CD4-positive, alpha-beta T cell treated with Interleukin-12 subunit alpha and Interleukin-12 subunit beta, for 1 hour (primary cell): ENCODE data around the gene LARP7.
"Not testable (repeated sequence)": the region's sequence is repeated elsewhere in the genome, so short reads cannot be mapped to it uniquely, and the experiment has no call there.

Source experiments
- DNase-seq: peaks from one replicate; pipeline ENCODE4 v3.0.0-alpha.2; 2020

Gene LARP7

DNA sequence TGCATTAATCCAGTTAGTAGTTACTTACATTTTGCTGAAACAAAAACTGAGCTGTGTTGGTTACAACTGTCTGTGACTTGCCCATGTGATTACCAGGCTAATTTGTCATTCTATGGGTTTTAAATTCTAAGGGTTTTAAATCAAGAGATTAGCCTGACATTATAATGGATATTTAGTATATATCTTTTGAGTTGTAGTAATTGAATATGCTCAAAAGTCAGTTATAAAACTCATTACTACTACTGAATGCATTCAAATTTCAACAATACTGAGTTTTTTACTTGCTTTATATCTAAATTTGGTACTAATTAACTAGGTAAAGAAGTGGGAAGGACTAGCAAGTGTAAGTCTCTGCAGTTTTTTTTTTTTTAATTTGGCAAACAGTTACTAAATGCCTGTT, 14.7 kb downstream of the LARP7 start:
- DNase-seq = no peak

DNA sequence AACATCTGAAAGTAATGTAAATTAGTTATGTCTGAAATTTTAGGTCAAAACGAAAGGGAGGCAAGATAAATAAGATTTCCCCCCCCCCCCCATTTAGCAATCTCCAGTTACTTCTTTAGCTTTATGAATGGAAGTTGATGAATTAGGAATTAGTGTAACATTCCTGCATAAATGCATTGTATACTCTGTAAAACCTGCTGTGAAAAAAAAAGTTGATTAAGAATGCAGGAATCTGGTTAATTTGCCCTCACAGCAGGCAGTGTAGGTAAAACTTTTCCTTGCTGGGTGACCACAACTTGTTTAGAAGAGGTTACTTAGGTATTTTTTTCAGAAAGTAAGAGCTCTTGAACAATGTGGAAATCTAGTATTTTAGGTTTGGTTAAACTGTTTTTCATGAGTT, 15.3 kb downstream of the LARP7 start:
- DNase-seq = no peak

DNA sequence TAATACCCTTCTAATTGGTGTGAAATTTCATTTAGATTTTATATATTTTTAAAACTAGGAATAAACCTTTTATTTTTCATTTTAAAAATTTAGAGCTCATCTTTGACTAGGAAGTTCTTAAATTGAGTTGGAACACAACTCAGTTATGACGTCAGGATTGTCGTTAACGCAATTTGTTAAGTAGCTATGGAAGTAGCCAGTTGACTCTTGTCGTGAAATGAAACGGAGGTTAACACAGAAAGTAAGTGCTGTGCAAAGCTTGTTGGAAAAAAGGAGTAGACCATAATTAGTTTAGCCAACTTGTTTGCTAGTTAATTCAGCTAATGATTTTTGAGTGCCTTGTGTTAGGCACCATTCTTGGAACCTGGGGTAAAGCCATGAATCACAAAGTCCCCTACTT, 18.3 kb downstream of the LARP7 start:
- DNase-seq = no peak

DNA sequence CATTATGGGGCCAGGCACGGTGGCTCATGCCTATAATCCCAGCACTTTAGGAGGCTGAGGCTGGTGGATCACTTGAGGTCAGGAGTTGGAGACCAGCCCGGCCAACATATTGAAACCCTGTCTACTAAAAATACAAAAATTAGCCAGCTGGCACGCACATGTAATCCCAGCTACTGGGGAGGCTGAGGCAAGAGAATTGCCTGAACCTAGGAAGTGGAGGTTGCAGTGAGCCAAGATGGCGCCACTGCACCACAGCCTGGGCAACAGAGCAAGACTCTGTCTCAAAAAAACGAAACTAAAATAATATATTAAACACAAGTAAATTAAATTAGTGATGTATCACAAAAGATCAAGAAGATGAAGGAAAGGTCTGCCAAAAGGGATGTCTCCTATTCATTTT, 19.2 kb downstream of the LARP7 start:
- not testable (repeated sequence) for DNase-seq

DNA sequence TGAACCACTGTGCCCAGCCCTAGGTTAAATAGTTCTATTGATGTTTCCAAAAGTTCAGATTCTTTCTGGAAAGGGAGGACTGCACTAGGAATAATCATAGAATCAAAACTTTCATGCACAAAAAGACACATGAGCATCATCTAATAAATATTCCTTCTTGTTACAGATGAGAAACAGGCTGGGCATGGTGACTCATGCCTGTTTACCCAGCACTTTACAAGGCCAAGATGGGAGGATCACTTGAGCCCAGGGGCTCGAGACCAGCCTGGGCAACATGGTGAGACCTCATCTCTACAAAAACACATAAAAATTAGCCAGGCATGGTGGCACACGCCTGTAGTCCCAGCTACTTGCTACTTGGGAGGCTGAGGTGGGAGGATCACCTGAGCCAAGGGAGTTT, 27.7 kb downstream of the LARP7 start:
- DNase-seq = no peak

DNA sequence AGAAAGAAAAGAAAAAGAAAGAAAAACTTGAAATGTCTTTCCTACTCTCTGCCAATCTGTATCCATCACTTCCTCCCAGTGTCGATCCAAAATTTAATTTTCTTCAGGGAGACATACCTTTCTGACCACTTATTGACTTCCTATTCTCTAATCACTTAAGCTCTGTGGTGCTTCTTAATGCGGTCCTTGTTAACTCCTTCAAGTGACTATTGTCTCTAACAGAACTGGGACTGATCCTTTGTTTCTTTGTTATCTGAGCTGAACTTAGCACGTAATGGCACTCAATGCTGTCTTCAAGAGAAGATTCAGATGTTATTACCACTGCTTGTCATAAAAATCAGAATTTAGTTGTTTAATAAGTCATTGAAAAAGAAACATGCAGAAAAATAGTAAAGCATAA, 31.2 kb downstream of the LARP7 start:
- DNase-seq = no peak

DNA sequence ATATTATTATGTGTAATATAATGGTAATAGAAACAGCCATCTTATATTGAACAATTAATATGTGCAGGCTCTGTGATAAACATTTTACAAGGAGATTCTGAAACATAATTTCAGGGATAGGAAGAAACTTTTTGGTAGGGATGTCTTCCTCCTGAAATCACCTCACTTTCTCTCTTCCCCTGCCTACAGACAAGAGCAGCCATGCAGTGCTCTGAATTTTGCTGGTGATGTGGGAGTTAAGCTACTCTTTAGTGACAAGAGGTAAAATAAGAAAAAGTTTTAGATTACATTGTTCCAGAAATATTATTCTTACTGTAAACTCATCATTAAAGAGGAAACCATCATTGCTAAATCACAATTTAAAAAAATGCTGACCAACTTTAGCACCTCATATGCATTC, 36.1 kb downstream of the LARP7 start:
- no peak for DNase-seq

DNA sequence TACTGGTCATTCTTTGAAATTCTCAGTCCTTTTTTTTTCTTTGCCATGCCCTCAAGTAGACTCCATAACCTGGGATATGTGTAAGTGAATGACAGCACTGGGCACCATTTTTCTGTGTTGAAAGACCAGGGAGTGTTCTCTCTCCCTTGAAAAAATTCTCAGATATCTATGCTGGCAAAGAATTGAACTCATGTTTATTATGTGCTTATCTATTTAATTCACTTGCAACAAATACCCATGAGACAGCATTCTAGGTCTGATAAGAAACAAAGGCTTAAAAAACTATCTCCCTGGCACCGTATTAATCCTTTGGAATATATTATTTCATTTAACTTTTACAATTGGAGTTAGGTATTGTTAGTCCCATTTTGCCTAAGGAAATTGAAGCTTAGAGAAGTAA, 36.7 kb downstream of the LARP7 start:
- DNase-seq = no peak

DNA sequence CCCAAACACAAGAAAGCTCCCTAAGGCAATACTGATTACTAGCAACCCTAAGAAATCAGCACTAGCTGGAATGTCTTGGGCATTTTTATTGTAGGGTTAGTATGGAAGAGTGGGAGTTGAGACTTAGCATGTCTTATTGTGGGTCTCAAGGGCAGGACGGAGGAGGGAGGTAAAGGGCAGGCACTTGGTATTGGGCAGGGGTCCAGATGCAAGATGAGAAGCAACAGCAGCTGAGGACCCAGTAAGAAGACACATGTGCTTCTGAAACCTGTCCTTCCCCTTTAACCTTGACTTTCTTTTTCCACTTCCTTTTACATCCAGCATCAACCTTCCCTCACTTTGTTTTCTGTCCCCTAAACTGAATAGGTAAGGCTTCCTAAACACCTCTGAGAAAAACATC, 37.4 kb downstream of the LARP7 start:
- DNase-seq = no peak

DNA sequence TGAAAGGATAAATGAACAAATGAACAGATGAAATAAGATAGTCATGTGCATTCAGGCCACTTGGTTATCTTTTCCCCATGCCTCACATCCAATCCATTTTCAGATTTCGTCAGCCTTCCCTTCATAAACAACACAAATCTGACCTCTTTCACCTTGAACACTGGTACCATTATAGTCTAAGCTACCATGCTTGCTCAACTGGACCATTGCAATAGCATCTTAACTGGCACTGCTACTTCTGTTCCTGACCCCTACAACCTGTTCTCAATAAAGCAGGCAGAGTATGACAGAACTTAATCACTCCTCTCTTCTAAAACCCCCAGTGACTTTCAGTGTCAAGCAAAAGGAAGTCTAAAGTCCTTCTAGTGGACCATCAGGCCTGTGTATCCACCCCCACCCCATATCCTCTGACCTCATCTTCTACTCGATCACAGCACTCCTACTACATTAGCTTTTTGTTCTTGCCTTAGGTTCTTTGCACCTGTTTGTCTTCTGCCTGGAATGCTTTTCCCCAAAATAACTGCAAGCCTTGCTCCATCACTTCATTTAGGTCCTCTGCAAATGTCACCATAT, 40.7 kb downstream of the LARP7 start:
- no peak for DNase-seq

DNA sequence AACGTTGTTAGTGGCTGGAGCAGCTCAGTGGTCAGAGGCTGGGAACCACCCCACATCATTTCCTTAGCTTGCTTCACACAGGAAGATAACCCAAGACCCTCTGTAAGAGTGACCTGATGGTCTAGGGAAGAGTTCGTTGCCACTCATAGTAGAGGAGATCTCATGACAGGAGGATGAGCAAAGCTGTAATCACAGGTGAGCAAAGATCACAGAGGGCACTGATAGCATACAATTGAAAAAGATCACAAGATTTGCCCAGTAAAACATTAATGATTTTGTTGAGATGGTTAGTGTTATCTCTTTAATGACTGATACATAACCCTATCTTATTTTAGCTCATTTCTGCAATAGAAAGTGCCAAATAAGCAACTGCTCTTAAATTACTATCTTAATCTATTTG, 44.1 kb downstream of the LARP7 start:
- no peak for DNase-seq

DNA sequence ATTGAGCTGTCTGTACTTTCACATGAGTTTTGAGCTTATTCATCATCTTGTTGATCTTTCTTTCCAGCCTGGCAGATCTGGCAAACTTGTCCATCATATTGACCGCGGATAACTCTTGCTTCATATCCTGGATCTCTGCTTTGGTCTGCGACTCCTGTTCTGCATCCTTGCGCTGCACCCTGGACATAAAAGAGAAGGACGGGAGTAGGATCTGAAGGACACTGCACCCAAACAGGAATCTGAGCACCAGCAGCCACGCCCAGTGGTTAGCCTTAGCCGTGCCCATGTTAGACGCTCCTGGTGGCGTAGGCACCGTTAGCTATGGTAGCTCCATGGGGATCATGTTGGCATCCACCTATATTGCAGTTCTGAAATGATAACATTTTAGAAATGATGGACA, 56.6 kb downstream of the LARP7 start:
- no peak for DNase-seq

DNA sequence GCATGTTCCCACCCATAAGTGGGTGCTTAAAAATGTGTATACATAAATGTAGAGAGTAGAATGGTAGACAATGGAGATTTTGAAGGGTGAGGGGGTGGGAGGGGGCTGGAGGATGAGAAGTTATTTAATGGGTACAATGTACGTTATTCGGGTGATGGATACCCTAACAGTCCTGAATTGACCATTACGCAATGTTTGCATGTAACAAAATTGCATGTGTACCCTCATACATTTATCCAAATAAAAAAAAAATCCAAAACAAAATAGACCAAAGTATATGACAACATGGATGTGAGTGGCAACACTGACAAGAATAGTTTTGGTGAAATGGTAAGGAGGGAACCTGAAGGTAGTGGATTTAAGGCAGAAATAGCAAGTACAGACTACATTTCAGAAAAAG, 63.7 kb downstream of the LARP7 start:
- no peak for DNase-seq

DNA sequence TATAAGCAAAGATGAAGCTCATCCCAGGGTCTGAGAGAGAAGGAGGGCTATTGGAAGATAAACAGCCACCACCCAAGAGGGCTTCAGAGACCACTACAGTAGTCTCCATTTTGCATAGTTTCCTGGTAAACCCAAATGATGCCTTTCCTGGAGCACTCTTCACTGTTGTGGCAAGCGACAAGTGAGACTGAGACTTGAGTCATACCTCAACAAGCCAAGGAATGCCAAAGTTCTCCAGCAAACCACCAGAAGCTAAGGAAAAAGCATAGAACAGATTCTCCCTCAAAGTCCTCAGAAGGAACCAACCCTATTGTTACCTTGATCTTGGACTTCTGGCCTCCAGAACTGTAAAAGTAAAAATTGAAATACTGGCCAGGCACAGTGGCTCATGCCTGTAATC, 65.9 kb downstream of the LARP7 start:
- no peak for DNase-seq

DNA sequence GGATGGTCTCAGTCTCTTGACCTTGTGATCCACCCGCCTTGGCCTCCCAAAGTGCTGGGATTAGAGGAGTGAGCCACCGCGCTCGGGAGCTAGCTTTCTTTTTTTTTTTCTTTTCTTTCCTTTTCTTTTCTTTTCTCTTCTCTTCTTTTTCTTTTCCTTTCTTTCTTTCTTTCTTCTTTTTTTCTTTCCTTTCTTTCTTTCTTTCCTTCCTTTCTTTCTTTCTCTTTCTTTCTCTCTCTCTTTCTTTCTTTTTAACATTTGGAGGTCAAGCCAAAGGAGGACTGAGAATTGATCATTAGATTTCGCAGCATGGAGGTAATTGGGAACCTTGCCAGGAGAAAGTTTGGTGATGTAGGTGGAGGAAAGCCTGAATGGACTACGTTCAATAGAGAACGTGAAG, 67.4 kb downstream of the LARP7 start:
- DNase-seq = no peak

DNA sequence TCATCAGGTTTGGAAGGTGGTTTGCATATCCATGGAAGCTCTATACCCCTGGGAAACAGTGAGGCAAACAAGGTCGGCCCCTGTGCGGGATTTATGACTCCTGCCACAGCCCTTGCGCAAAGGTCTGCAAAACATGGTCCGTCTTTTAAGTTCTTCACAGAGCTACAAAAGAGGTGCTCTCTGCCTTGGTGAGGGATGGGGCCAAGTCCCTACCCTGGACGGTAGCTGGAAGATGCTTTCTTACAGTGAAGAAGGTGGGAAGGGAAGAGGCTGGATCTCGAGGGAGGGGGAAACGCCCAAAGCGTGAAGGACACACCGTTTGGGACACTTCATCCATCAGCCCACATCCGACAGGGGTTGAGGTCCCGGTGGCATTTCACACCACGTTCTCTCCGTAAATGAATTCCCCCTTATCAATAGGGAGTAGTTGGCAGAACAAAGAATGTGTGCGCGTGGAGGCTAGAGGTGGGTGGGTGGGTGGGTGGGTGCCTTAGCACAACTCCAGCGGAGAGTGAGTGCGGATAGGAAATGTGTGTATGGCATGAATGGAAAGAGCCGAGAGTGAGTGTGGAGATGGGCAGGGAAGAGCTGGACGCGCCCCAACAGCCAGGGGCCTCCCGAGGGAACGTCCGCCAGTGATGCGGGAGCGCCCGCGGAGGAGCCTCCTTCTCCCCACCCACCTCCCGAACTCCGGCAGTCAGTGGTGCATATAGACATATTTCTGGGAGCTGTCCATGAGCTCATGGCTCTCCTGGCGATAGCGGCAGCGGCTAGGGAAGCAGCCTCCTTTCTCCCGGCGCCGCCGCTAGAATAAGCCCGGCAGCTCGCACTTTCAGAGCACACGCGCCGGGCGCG, 68.3 kb downstream of the LARP7 start:
- DNase-seq = no peak

DNA sequence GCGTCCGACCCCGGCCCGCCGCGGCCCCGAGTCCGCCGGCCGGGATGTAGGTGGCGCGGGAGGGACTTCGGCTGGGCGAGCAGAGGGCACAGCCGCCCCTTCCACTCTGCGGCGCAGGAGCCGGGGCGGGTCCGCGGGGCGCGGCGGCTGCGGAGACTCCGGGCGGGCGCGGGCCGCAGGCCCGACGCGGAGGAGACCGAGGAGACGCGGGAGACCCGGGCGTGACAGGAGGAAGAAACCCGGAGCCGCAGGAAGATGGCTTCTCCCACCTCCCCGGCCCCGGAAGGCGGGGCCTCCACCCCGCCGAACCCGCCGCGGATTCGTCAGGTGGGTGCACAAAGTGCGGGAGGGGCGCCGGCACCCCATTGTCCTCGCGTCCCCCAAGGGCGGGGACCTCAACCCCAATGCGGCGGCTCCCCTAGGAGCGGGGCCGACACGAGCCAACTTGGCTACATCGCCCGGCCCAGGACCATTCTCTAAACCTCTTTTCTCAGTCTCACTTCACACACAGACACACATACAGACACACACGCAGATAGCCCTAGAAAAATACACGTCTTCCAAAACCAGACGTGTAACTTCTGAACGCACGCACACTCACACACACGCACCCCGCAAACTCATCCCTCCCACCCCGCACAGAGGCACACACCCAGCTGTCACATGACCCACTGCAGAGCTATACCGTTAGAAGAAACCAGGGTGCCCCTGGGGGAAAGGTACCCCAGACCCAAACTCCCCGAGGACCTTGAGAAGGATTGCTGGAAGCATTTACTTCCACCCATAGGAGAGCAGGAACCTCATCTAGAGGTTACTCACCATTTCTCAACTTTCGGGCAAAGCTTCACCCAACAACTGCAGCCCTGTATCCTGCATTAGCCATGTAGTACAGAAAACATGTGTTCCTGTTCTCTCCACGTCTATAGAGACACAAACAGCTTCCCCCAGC, 69.2 kb downstream of the LARP7 start:
- peak; percentile 13 for DNase-seq

DNA sequence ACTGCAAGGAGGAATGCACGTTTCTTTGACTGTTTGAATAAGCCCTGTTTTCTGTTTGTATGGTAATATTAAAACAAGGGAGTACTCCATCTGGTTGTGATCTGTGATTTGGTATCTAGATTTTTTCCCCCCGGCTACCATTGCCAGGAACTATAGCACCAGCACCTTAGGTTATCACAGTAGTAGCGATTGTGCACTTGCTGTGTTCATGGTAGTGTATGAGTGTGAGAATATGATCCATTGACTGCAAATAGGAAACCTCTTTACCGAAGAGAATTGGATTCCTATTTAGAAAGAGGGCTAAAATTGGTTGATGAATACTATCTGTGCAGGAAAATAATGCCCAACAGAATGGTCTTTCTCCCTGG, 69.9 kb downstream of the LARP7 start:
- DNase-seq = no peak
